Measurements from ENCODE around the gene ACOT7. TPM values are rescaled to one million over a fixed set of nuclear protein-coding genes. Genes with fewer than 3 reads are reported as not detected.
A peak's percentile ranks its signal among the peaks of the same experiment; 100 is the strongest.

The ACOT7 gene
- total RNA-seq, 1 donor from 2014 or later: 128 TPM

DNA sequence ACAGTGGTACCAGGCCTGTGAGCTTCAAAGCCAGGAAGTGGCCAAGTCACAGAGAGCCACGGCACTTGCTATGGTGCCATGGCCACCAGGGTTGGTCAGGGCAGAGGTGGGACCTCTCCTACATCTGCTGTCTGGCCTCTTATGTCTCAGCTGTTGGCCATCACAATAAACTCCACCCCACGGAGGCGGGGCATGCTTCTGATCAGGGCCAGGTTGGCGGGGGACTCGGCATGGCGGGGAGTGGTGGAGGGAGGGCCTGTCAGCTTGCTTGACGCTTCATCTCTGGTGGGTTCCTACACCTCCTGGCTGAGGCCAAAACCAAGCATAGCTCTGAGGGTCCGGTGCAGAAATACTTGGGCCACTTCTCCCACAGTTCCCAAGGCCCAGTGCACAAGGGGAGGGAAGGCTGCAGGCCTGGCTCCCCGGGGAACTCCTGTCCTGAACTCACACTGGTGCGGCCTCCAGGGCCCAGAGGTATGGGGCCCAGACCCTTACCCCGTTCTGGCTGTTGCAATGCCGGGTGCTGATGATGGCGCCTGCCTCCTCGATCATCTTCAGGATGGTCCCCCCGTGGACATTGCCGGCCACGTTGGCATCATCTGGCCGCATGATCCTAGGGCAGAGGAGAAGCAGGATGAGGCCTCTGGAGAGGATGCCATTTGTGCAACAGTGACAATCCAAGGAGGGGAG lies 44.2 kb downstream of the ACOT7 start:
- Mint-ChIP-seq H3K27ac (peak overlapping the region; percentile 84), H3K36me3 (ENCODE audit: low read depth) (peaks cover 11% of the 10 kb centered on the region), H3K4me3 (ENCODE audit: low read depth) (no peak overlapping the region), H3K4me1 (ENCODE audit: low read depth) (peaks cover 19% of the 10 kb centered on the region), H3K9me3 (no peaks in the 10 kb centered on the region), H3K27me3 (ENCODE audit: low read depth) (no peaks in the 10 kb centered on the region)
- intact Hi-C loops (cut with micrococcal nuclease): no loop called here
- no peak for DNase-seq (ENCODE audit: low spot score)

- Mint-ChIP-seq H3K4me3 (ENCODE audit: low read depth) (peak overlapping the region; percentile 56), H3K27me3 (ENCODE audit: low read depth) (no peaks in the 10 kb centered on the region), H3K27ac (peak overlapping the region; percentile 84), H3K9me3 (no peaks in the 10 kb centered on the region), H3K4me1 (ENCODE audit: low read depth) (peaks cover 19% of the 10 kb centered on the region), H3K36me3 (ENCODE audit: low read depth) (peaks cover 11% of the 10 kb centered on the region)
- intact Hi-C loops (cut with micrococcal nuclease): loop anchor here (1.0 kb wide), 2 partner anchors 44 to 56 kb away; no protein-coding TSS in a partner anchor
- DNase-seq (ENCODE audit: low spot score): peak; percentile 45
These were observed 44.9 kb downstream of the ACOT7 start for GRCh38 chr1:6348511-6349191.

DNA sequence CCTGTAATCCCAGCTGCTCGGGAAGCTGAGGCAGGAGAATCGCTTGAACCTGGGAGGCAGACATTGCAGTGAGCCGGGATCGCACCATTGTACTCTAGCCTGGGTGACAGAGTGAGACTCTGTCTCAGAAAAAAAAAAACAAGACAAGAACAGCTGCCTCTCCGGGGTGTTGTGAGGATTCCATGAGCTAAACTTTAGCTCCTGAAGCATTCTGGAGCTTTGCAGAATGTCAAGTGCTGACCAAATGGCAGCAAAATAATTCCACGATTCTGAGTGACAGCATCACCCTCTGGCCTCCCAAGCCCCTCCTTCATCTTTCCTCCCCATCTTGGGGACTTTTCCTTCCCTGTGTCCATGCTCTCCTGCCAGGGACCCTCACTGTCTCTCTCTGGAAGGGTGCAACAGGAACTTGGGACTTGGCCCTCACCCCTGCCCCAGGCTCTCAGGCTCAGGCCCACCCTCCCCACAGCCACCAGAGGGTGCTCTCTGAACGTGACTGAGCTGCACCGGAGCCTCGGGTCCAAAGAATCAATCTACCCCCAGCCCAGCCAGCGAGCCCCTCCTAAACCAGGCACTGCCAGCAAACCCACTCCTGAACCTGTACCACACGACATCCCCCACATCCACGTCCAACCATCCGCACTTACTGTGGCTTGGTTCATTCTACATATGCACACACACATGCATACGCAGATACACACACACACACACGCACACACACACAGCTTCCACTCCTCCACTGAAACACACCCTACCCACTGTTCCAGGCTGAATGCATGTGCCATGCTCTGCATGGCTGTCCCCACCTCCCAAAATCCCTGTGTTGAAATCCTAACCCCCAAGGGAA lies 45.7 kb downstream of the ACOT7 start:
- peaks cover 11% of the 10 kb centered on the region for H3K36me3 Mint-ChIP-seq (ENCODE audit: low read depth)
- H3K9me3 Mint-ChIP-seq: no peaks in the 10 kb centered on the region
- intact Hi-C loops (cut with micrococcal nuclease): loop anchor here (1.0 kb wide), 2 partner anchors 44 to 56 kb away; no protein-coding TSS in a partner anchor
- H3K27me3 Mint-ChIP-seq (ENCODE audit: low read depth): no peaks in the 10 kb centered on the region
- peaks cover 19% of the 10 kb centered on the region for H3K4me1 Mint-ChIP-seq (ENCODE audit: low read depth)
- DNase-seq (ENCODE audit: low spot score): peak; percentile 54
- H3K4me3 Mint-ChIP-seq (ENCODE audit: low read depth): peak overlapping the region; percentile 56
- peak overlapping the region; percentile 84 for H3K27ac Mint-ChIP-seq

GRCh38 chr1:6345460-6345859 lies 48.1 kb downstream of the ACOT7 start:
- Mint-ChIP-seq H3K9me3 (no peaks in the 10 kb centered on the region), H3K36me3 (ENCODE audit: low read depth) (peaks cover 11% of the 10 kb centered on the region), H3K4me3 (ENCODE audit: low read depth) (no peak overlapping the region), H3K4me1 (ENCODE audit: low read depth) (peaks cover 19% of the 10 kb centered on the region), H3K27ac (no peak overlapping the region), H3K27me3 (ENCODE audit: low read depth) (no peaks in the 10 kb centered on the region)
- no peak for DNase-seq (ENCODE audit: low spot score)
- intact Hi-C loops (cut with micrococcal nuclease): no loop called here

GRCh38 chr1:6345009-6345408 lies 48.6 kb downstream of the ACOT7 start:
- Mint-ChIP-seq H3K27ac (no peak overlapping the region), H3K36me3 (ENCODE audit: low read depth) (peaks cover 11% of the 10 kb centered on the region), H3K27me3 (ENCODE audit: low read depth) (no peaks in the 10 kb centered on the region), H3K4me3 (ENCODE audit: low read depth) (no peak overlapping the region), H3K4me1 (ENCODE audit: low read depth) (peaks cover 19% of the 10 kb centered on the region), H3K9me3 (no peaks in the 10 kb centered on the region)
- no peak for DNase-seq (ENCODE audit: low spot score)
- intact Hi-C loops (cut with micrococcal nuclease): no loop called here

DNA sequence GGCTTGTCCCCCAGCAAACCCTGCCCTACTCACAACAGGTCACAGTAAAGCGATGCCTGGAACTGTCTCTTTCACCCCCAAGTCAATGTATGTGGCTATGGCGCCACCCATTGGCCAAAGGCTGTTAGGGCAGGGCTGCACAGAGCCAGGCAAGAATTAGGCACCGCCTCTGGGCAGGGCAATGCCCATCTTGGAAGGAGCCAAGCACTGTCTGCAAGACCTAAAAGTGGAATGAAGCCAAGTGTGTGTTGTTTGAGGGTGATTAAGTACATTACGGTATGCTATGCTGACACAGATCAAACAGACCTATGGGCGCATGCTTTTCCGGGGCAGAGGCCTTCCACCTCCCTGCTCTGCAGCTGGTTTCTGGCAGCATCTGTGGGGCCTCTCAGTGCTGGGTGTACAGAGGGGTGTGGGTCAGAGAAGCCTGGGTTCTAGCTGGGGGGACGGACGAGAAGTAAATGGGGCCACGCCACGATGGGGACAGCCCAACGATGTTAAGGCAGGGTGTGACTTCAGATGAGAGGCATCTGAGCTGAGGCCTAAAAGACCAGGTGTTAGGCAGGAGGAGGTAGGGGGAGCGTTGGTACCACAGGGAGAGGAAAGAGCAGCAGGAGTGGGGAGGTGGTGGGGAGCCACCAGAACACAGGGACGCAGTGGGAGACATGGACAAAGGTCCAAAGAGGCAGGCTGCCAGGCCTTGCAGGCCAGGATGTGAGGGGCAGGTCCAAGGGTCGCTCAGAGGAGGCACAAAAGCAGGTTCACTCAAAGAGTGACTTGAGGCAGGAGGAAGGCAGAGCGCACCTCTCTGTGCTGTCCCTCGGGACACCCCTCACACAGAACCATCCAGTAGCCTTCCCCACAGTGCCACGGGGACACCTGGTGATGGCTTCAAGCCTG lies 49.8 kb downstream of the ACOT7 start:
- Mint-ChIP-seq H3K9me3 (no peaks in the 10 kb centered on the region), H3K36me3 (ENCODE audit: low read depth) (peaks cover 11% of the 10 kb centered on the region), H3K27ac (no peak overlapping the region), H3K27me3 (ENCODE audit: low read depth) (no peaks in the 10 kb centered on the region), H3K4me3 (ENCODE audit: low read depth) (no peak overlapping the region), H3K4me1 (ENCODE audit: low read depth) (peaks cover 10% of the 10 kb centered on the region)
- intact Hi-C loops (cut with micrococcal nuclease): loop anchor here (5.0 kb wide), 1 partner anchor 96 kb away; no protein-coding TSS in a partner anchor
- DNase-seq (ENCODE audit: low spot score): peak; percentile 60

GRCh38 chr1:6342056-6342455 lies 51.5 kb downstream of the ACOT7 start:
- no peak for DNase-seq (ENCODE audit: low spot score)
- Mint-ChIP-seq H3K27me3 (ENCODE audit: low read depth) (no peaks in the 10 kb centered on the region), H3K4me1 (ENCODE audit: low read depth) (no peaks in the 10 kb centered on the region), H3K27ac (no peak overlapping the region), H3K4me3 (ENCODE audit: low read depth) (no peak overlapping the region), H3K9me3 (no peaks in the 10 kb centered on the region), H3K36me3 (ENCODE audit: low read depth) (peaks cover 3% of the 10 kb centered on the region)
- intact Hi-C loops (cut with micrococcal nuclease): loop anchor here (5.0 kb wide), 1 partner anchor 95 kb away; no protein-coding TSS in a partner anchor

DNA sequence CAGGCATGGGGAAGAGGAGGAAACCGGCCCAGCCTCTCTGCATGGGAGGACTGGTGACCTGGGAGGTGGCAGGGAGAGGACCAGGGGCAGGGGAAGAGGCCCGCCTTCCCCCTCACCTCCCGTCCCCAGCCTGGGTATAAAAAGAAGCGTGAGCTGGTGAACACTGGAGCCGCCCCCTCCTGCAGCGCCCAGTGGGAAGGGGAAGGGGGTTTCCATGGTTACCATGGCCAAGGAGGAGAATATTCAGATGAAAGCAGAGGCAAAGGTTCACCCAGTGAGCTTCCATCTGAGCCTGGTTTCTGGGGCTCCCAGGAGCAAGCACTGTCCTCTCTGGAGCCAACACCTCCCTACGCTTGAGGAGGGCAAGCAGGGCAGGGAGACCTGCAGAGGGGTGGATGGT lies 54.9 kb downstream of the ACOT7 start:
- H3K27ac Mint-ChIP-seq: no peak overlapping the region
- no peak for DNase-seq (ENCODE audit: low spot score)
- H3K9me3 Mint-ChIP-seq: no peaks in the 10 kb centered on the region
- H3K27me3 Mint-ChIP-seq (ENCODE audit: low read depth): no peaks in the 10 kb centered on the region
- H3K36me3 Mint-ChIP-seq (ENCODE audit: low read depth): no peaks in the 10 kb centered on the region
- H3K4me3 Mint-ChIP-seq (ENCODE audit: low read depth): no peak overlapping the region
- intact Hi-C loops (cut with micrococcal nuclease): no loop called here
- no peaks in the 10 kb centered on the region for H3K4me1 Mint-ChIP-seq (ENCODE audit: low read depth)

- Mint-ChIP-seq H3K4me3 (ENCODE audit: low read depth) (no peak overlapping the region), H3K27ac (no peak overlapping the region), H3K27me3 (ENCODE audit: low read depth) (no peaks in the 10 kb centered on the region), H3K4me1 (ENCODE audit: low read depth) (no peaks in the 10 kb centered on the region), H3K36me3 (ENCODE audit: low read depth) (no peaks in the 10 kb centered on the region), H3K9me3 (no peaks in the 10 kb centered on the region)
- intact Hi-C loops (cut with micrococcal nuclease): no loop called here
- DNase-seq (ENCODE audit: low spot score): no peak
These were observed 56.6 kb downstream of the ACOT7 start for GRCh38 chr1:6336776-6337622.

GRCh38 chr1:6334261-6334993 lies 59.1 kb downstream of the ACOT7 start:
- no peaks in the 10 kb centered on the region for H3K27me3 Mint-ChIP-seq (ENCODE audit: low read depth)
- no peak overlapping the region for H3K4me3 Mint-ChIP-seq (ENCODE audit: low read depth)
- H3K36me3 Mint-ChIP-seq (ENCODE audit: low read depth): no peaks in the 10 kb centered on the region
- no peak for DNase-seq (ENCODE audit: low spot score)
- H3K4me1 Mint-ChIP-seq (ENCODE audit: low read depth): no peaks in the 10 kb centered on the region
- H3K9me3 Mint-ChIP-seq: no peaks in the 10 kb centered on the region
- intact Hi-C loops (cut with micrococcal nuclease): no loop called here
- H3K27ac Mint-ChIP-seq: no peak overlapping the region

DNA sequence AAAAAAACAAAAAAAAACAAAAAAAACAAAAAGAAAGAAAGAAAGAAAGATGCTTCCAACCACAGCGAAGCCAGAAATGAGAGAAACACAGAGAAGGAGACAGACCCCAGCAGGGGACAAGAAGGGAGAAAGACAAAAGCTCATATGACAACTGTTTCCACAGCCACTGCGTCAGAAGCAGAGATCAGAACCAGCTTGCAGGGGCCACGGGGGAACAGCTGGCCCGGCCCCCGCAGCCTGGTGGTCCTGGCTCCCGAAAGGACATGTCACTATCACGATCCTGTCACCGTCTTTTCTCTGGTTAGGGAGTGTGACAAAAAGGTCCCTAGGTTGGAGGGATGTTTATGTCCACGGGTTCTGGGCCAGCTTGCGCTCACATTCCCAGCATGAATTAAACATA lies 60.7 kb downstream of the ACOT7 start:
- intact Hi-C loops (cut with micrococcal nuclease): no loop called here
- H3K27ac Mint-ChIP-seq: no peak overlapping the region
- DNase-seq (ENCODE audit: low spot score): no peak
- no peak overlapping the region for H3K4me3 Mint-ChIP-seq (ENCODE audit: low read depth)
- no peaks in the 10 kb centered on the region for H3K27me3 Mint-ChIP-seq (ENCODE audit: low read depth)
- no peaks in the 10 kb centered on the region for H3K4me1 Mint-ChIP-seq (ENCODE audit: low read depth)
- no peaks in the 10 kb centered on the region for H3K9me3 Mint-ChIP-seq
- peaks cover 4% of the 10 kb centered on the region for H3K36me3 Mint-ChIP-seq (ENCODE audit: low read depth)
